GM21576 (cell line): Measurements from ENCODE around the gene SLCO2A1.

Source experiments
- ATAC-seq: cut with Tn5 transposase; IDR thresholded peaks from one replicate; pipeline ENCODE4 v1.9.1; 2021; ENCODE audit warnings: mild to moderate bottlenecking, moderate library complexity; ENCODE audit not compliant: unreplicated experiment

SLCO2A1 gene

GRCh38 chr3:133935843-133936769 is 93.6 kb downstream of the SLCO2A1 start:
- no peak for ATAC-seq

GRCh38 chr3:133934996-133935842 is 94.5 kb downstream of the SLCO2A1 start:
- no peak for ATAC-seq

GRCh38 chr3:133934073-133934970 is 95.4 kb downstream of the SLCO2A1 start:
- ATAC-seq: no peak

- ATAC-seq: no peak
Measured at GRCh38 chr3:133933097-133934024, 96.4 kb downstream of the SLCO2A1 start.

- ATAC-seq: no peak
Measured at GRCh38 chr3:133932009-133932408, 97.7 kb downstream of the SLCO2A1 start.

GRCh38 chr3:133931084-133931483 is 98.6 kb downstream of the SLCO2A1 start:
- no peak for ATAC-seq

- no peak for ATAC-seq
Measured at GRCh38 chr3:133930341-133930933, 99.3 kb downstream of the SLCO2A1 start.

GRCh38 chr3:133928903-133929607 is 100.7 kb downstream of the SLCO2A1 start:
- ATAC-seq: no peak

- ATAC-seq: no peak
Measured at GRCh38 chr3:133928136-133928893, 101.4 kb downstream of the SLCO2A1 start.

- ATAC-seq: peak; percentile 58
Measured at GRCh38 chr3:133927540-133928066, 102.1 kb downstream of the SLCO2A1 start.

- no peak for ATAC-seq
Measured at GRCh38 chr3:133926736-133927539, 102.8 kb downstream of the SLCO2A1 start.

GRCh38 chr3:133925960-133926735 is 103.6 kb downstream of the SLCO2A1 start:
- no peak for ATAC-seq

GRCh38 chr3:133924041-133924440 is 105.7 kb downstream of the SLCO2A1 start:
- no peak for ATAC-seq

GRCh38 chr3:133921592-133921991 is 108.1 kb downstream of the SLCO2A1 start:
- ATAC-seq: no peak

GRCh38 chr3:133917144-133917543 is 112.6 kb downstream of the SLCO2A1 start:
- ATAC-seq: no peak
